Measurements from ENCODE around the gene COL25A1.

DNA sequence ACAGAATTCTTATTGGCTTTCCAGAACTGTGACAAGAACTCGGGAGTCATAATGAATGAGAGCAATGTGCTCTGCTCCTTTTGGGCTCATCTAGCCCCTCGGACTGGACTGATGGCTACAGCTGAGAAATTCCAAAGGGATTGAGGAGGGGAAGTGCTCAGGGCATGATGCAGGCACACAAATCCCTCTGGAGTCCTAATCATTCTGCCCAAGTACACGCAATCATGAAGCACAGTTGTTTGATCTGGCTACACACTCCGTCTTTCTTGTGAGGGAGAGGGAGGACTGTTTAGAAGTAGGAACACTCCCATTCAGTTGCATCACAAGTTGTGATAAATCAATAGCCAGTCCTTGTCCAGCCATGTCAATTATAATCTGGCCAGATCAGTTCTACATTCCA lies 237.5 kb downstream of the COL25A1 start:
- no peak for TF ChIP-seq YY1 (IDR thresholded peaks at IDR 0.05; ENCODE audit: insufficient read depth, insufficient read length)
- no peak for TF ChIP-seq ZNF274 (IDR thresholded peaks at IDR 0.05; ENCODE audit: low read depth, low read length)

All from NT2/D1 (cell line).